Thymus (tissue), 11 donors: Measurements from ENCODE around the gene SUPT5H. TPM values are rescaled to one million over a fixed set of nuclear protein-coding genes. Genes with fewer than 3 reads are reported as not detected.

ENCODE experiments used
- DNase-seq, 9 donors: peaks; one replicate each; pipeline ENCODE4 v3.0.0-alpha.2; 2013; ENCODE audit warnings: low spot score in 9 of 9, low read depth in 6 of 9, missing footprints in 1 of 9
- H3K27ac ChIP-seq, 2 donors: one replicate each; pipeline ENCODE4 v1.5.1; 2013; ENCODE audit warnings: control low read depth in 1 of 2, low read depth in 1 of 2, low read length in 1 of 2, mild to moderate bottlenecking in 1 of 2, moderate library complexity in 1 of 2
- H3K27me3 ChIP-seq, 2 donors: one replicate each; pipeline ENCODE4 v1.5.1; 2013; ENCODE audit warnings: low read length in 1 of 2; ENCODE audit not compliant: control insufficient read depth in 2 of 2, insufficient read depth in 1 of 2
- H3K36me3 ChIP-seq, 2 donors: one replicate each; pipeline ENCODE4 v1.5.1; 2013; ENCODE audit warnings: low read length in 1 of 2, mild to moderate bottlenecking in 1 of 2, moderate library complexity in 1 of 2; ENCODE audit not compliant: control insufficient read depth in 2 of 2, insufficient read depth in 2 of 2
- H3K4me1 ChIP-seq, 2 donors: one replicate each; pipeline ENCODE4 v1.5.1; 2013; ENCODE audit warnings: low read length in 2 of 2; ENCODE audit not compliant: control insufficient read depth in 2 of 2, insufficient read depth in 2 of 2
- H3K4me3 ChIP-seq, 2 donors: one replicate each; pipeline ENCODE4 v1.5.1; 2013; ENCODE audit warnings: low read length in 2 of 2, control low read depth in 1 of 2, mild to moderate bottlenecking in 1 of 2
- H3K9me3 ChIP-seq, 2 donors: one replicate each; pipeline ENCODE4 v1.5.1; 2013; ENCODE audit warnings: low read length in 1 of 2, mild to moderate bottlenecking in 1 of 2; ENCODE audit not compliant: control insufficient read depth in 2 of 2, insufficient read depth in 1 of 2
- WGBS: extraction: QIAGEN DNeasy Blood & Tissue Kit; methylation state at CpG from one replicate; pipeline ENCODE4 v1.1.7; 2013; 5-methylcytosine and 5-hydroxymethylcytosine counted together
- polyA plus RNA-seq: library from polyadenylated mRNA; stranded (reverse); fragments of 200-250 nt; gene quantifications from one replicate; pipeline ENCODE4 v1.2.3, GENCODE V29; 2013
- total RNA-seq: library from RNA; stranded (reverse); fragments of 120-200 nt; gene quantifications from one replicate; pipeline ENCODE4 v1.2.4, GENCODE V29; 2013
- donor health status: healthy.

Gene SUPT5H
- total and polyA plus RNA-seq, 2 donors = 39.0 to 203 TPM

DNA sequence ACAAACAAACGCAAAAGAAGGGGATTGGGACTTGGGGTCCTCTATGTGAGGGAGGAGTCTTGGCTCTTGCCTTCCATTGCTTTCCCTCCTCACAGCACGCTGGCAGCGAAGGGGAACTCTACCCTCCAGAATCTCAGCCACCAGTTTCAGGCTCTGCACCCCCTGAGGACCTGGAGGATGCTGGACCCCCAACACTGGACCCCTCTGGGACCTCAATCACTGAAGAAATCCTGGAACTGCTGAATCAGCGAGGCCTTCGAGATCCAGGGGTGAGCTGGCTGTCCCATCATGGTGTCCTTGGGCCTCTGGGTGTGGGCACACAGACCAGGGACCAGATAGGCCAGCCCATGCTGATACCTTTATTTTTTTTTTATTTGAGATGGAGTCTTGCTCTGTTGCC, 23.4 kb upstream of the SUPT5H start:
- H3K9me3 ChIP-seq = no peaks in the 10 kb centered on the region
- 98% methylated on average over 5 of the region's 5 CpGs for WGBS
- no peaks in the 10 kb centered on the region for H3K27me3 ChIP-seq
- no peaks in the 10 kb centered on the region for H3K4me1 ChIP-seq
- H3K36me3 ChIP-seq = peaks cover 58 to 80% of the 10 kb centered on the region in 2 donors
- no peak overlapping the region for H3K4me3 ChIP-seq
- H3K27ac ChIP-seq = no peak overlapping the region
- no peak for DNase-seq

DNA sequence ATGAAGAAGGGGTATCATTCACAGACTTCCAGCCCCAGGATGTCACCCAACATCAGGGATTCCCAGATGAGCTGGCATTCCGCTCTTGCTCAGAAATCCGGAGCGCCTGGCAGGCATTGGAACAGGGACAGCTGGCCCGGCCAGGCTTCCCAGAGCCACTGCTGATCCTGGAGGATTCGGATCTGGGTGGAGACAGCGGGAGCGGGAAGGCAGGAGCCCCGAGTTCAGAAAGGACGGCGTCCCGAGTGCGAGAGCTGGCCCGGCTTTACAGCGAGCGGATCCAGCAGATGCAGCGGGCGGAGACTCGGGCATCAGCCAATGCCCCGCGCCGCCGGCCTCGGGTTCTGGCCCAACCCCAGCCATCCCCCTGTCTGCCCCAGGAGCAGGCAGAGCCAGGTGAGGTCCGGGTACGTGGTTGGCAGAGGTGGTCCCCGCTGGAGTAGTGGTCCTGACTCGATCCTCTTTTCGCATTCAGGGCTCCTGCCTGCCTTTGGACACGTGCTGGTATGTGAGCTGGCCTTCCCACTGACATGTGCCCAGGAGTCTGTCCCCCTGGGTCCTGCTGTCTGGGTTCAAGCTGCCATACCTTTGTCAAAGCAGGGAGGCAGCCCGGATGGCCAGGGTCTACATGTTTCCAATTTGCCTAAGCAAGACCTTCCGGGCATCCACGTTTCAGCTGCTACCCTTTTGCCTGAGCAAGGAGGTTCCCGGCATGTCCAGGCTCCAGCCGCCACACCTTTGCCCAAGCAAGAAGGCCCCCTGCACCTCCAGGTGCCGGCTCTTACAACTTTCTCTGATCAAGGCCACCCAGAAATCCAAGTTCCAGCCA, 21.9 kb upstream of the SUPT5H start:
- no peak overlapping the region for H3K27ac ChIP-seq
- H3K4me3 ChIP-seq = no peak overlapping the region
- peaks cover 48 to 67% of the 10 kb centered on the region in 2 donors for H3K36me3 ChIP-seq
- peaks cover 0 to 4% of the 10 kb centered on the region in 2 donors for H3K27me3 ChIP-seq
- DNase-seq = no peak
- H3K4me1 ChIP-seq = no peaks in the 10 kb centered on the region
- no peaks in the 10 kb centered on the region for H3K9me3 ChIP-seq
- WGBS = 94% methylated on average over 35 of the region's 35 CpGs

DNA sequence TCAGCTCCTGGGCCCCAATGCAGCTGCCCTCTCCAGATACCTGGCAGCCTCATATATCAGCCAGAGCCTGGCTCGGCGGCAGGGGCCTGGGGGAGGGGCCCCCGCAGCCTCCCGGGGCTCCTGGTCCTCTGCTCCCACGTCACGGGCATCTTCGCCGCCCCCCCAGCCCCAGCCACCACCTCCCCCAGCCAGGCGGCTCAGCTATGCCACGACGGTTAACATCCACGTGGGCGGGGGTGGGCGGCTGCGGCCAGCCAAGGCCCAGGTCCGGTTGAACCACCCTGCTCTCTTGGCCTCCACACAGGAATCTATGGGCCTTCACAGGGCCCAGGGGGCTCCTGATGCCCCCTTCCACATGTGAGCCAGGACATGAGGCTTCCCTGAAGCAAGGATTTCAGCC, 20.4 kb upstream of the SUPT5H start:
- peaks cover 0 to 9% of the 10 kb centered on the region in 2 donors for H3K27me3 ChIP-seq
- WGBS = 98% methylated on average over 16 of the region's 16 CpGs
- no peaks in the 10 kb centered on the region for H3K4me1 ChIP-seq
- DNase-seq = no peak
- H3K9me3 ChIP-seq = no peaks in the 10 kb centered on the region
- H3K36me3 ChIP-seq = peaks cover 40 to 58% of the 10 kb centered on the region in 2 donors
- H3K4me3 ChIP-seq = no peak overlapping the region
- no peak overlapping the region for H3K27ac ChIP-seq

DNA sequence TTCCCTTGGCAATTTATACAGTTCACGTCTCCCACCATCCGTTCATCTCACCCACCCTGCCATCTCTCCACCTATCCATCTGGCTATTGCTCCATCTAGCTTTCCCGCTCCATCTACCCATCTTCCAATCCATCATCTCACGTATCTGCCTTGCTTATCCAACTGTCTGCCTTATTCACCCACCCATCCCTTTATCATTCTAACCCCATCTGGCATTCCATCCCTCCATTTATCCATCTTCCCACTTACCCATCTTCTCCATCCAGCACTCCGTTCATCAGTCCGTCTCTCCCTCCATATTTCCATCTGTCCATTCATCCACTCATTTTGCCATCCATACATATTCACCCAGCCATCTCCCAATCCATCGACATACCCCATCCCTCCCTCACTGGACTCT, 19.6 kb upstream of the SUPT5H start:
- Histone ChIP-seq H3K4me3 (no peak overlapping the region), H3K27me3 (peaks cover 0 to 9% of the 10 kb centered on the region in 2 donors), H3K4me1 (no peaks in the 10 kb centered on the region), H3K27ac (no peak overlapping the region), H3K36me3 (peaks cover 37 to 50% of the 10 kb centered on the region in 2 donors), H3K9me3 (no peaks in the 10 kb centered on the region)
- DNase-seq = no peak
- 96% methylated on average over 7 of the region's 7 CpGs for WGBS

DNA sequence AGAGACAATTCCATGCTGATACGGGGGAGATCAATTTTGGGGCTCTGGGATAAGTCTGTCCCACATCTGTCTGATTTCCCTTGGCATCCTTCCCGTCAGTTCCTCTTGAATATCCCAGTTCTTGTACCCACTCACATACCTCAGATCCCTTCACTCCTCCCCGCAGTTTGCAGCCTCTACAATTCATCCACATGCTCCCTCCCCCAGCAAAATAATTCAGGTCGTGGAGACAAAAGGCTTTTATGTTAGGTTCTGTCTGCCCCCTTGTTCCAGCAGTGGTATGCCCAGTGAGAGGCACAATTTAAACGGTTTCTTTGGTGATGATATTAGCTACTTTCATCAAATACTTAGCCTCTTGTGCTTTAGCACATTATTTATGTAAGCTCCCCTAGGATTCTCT, 19.2 kb upstream of the SUPT5H start:
- H3K36me3 ChIP-seq = peaks cover 34 to 46% of the 10 kb centered on the region in 2 donors
- WGBS = 88% methylated on average over 5 of the region's 5 CpGs
- no peak for DNase-seq
- H3K27me3 ChIP-seq = peaks cover 0 to 9% of the 10 kb centered on the region in 2 donors
- peaks cover 0 to 2% of the 10 kb centered on the region in 2 donors for H3K4me1 ChIP-seq
- no peaks in the 10 kb centered on the region for H3K9me3 ChIP-seq
- no peak overlapping the region for H3K27ac ChIP-seq
- no peak overlapping the region for H3K4me3 ChIP-seq

DNA sequence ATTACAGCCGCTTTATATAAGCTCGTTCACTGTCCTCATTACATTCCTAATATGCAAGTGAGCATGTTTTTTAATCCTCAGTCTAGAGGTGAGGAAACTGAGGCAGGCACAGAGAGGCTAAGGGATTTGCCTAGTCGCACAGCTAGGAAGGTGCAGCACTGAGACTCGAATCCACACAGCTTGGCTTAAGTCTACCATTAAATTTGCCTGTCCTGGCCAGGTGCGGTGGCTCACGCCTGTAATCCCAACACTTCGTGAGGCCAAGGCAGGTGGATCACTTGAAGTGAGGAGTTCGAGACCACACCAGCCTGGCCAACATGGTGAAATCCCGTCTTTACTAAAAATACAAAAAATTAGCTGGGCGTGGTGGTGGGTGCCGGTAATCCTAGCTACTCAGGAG, 17.7 kb upstream of the SUPT5H start:
- Histone ChIP-seq H3K9me3 (no peaks in the 10 kb centered on the region), H3K4me3 (no peak overlapping the region), H3K36me3 (peaks cover 35 to 40% of the 10 kb centered on the region in 2 donors), H3K27ac (no peak overlapping the region), H3K4me1 (peaks cover 0 to 3% of the 10 kb centered on the region in 2 donors), H3K27me3 (peaks cover 0 to 9% of the 10 kb centered on the region in 2 donors)
- DNase-seq = no peak
- 96% methylated on average over 11 of the region's 11 CpGs for WGBS

DNA sequence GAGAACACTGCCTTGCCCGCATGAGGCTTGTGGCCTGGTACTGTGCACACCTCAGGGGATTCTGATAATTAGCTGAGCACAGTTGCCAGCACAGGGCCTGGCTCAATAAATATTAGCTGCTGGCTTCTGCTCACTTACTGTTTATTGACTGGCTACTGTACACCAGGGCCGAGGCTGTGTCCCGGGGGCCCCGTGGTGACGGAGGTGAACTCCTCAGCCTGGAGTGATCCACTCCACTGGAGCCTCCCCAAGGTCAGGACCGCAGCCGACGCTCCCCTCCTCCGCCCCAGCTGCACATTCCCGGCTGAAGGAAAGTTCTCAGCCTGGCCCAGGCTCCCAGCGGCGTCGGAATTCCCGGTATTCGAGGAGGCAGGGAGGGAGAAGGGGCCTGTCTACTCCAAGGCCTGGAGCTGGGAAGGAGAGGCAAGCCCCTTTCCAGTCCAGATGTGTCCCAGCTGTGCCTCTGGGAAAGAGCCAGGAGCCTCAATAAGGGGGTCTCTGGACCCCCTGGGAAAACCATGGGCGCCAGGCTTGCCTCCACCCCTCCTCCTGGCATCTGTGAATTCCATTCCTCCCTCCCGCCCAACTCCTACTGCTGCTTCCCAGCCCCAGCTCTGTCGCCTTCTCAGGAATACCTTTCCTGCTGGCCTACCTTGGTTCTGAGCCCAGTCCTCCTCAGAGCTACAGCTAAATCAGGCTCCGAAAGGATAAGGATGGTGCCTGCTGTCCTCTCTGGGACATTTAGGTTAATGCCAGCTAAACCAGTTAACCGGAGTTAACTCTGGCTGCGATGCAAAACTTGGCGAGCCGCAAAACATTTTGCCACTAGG, 16.9 kb upstream of the SUPT5H start:
- Histone ChIP-seq H3K27ac (no peak overlapping the region), H3K4me1 (peaks cover 0 to 3% of the 10 kb centered on the region in 2 donors), H3K4me3 (no peak overlapping the region), H3K9me3 (no peaks in the 10 kb centered on the region), H3K27me3 (peaks cover 0 to 9% of the 10 kb centered on the region in 2 donors), H3K36me3 (peaks cover 36 to 40% of the 10 kb centered on the region in 2 donors)
- WGBS = 53% methylated on average over 23 of the region's 23 CpGs
- DNase-seq = no peak

DNA sequence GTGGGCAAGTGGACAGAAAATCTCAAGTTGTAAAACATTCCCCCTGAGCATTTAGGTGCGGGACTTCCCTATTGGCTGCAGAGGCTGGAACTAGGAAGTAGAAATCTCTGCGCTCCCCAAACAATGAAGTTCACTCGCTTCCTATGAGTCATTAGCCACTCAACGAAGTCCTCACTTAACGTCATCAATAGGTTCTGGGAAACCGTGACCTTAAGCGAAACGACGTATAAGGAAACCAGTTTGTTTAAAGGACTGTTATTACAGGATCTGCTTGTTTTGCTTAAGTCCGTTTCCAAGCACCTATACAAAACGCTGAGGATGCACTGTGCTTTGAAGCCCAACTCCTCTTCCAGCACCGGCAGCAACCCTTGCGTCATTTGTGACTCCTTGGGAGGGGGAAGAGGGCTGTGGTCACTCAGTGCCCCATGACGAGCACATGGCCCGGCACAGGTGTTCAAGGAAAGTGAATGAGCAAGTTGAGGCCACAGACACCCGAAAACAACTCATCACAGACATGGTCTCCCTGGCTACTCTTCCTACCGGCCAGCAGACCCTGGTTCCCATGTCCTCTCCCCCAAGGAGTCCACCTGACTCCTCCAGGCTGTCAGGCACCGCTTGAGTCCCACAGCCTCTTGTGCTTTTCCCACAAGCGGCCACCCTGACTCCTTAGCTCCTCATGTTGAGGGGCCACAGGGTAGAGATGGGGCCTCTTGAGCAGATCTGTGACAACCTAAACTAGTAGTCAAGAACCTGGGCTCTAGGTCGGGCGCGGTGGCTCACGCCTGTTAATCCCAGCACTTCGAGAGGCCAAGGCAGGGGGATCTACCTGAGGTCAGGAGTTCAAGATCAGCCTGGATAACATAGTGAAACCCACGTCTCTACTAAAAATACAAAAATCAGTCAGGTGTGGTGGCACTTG, 14.4 kb upstream of the SUPT5H start:
- Histone ChIP-seq H3K27ac (peak overlapping the region; percentile 65 to 70), H3K4me1 (peaks cover 5 to 18% of the 10 kb centered on the region in 2 donors), H3K27me3 (peaks cover 0 to 9% of the 10 kb centered on the region in 2 donors), H3K9me3 (no peaks in the 10 kb centered on the region), H3K4me3 (no peak overlapping the region), H3K36me3 (peaks cover 26 to 34% of the 10 kb centered on the region in 2 donors)
- peak in 1 of 9 donors; percentile 45 for DNase-seq
- WGBS = 80% methylated on average over 25 of the region's 25 CpGs
